Adrenal gland (tissue), 12 donors: Measurements from ENCODE around the gene OLIG1. TPM values are rescaled to one million over a fixed set of nuclear protein-coding genes. Genes with fewer than 3 reads are reported as not detected.

Experiments used
- DNase-seq, 7 donors: peaks; one replicate each; pipeline ENCODE4 v3.0.0-alpha.2; 2019 to 2020
- H3K27ac ChIP-seq, 5 donors: fragments of 200-600 bp; sonication (generic) in 4 of 5; 1 replicate in 3 of 5; 2 replicates in 2 of 5; pipeline versions ENCODE4 v1.5.1 to v1.8.0; 2016 to 2020; ENCODE audit warnings: mild to moderate bottlenecking in 1 of 5
- H3K27me3 ChIP-seq: fragments of 200-600 bp; 2 replicates; pipeline ENCODE4 v1.8.0; 2021
- H3K36me3 ChIP-seq, 2 donors: fragments of 200-600 bp; replicated peaks in 1 of 2; 1 replicate in 1 of 2; 2 replicates in 1 of 2; pipeline versions ENCODE4 v1.5.1 to v1.8.0; 2018 to 2022
- H3K4me1 ChIP-seq, 2 donors: fragments of 200-600 bp; replicated peaks in 1 of 2; 1 replicate in 1 of 2; 2 replicates in 1 of 2; pipeline versions ENCODE4 v1.5.1 to v1.8.0; 2018 to 2021
- H3K4me3 ChIP-seq, 4 donors: fragments of 200-600 bp; sonication (generic) in 3 of 4; one replicate each; pipeline ENCODE4 v1.5.1; 2016 to 2018
- H3K9me3 ChIP-seq, 3 donors: fragments of 200-600 bp; sonication (generic) in 1 of 3; replicated peaks in 1 of 3; 1 replicate in 2 of 3; 2 replicates in 1 of 3; pipeline versions ENCODE4 v1.5.1 to v1.8.0; 2016 to 2021
- CTCF ChIP-seq, 6 experiments: fragments of 450-650 bp in 4 of 6; fragments of 200-600 bp in 2 of 6; sonication (generic) in 1 of 6; IDR thresholded peaks; 1 replicate in 5 of 6; 2 replicates in 1 of 6; pipeline versions ENCODE4 v1.5.1 to v1.8.0; 2016 to 2021; ENCODE audit warnings: antibody characterized with exemption in 6 of 6, mild to moderate bottlenecking in 2 of 6, moderate library complexity in 1 of 6
- POLR2A ChIP-seq, 2 donors: fragments of 450-650 bp; IDR thresholded peaks; one replicate each; pipeline ENCODE4 v1.6.1; 2017; ENCODE audit warnings: antibody characterized with exemption in 2 of 2, mild to moderate bottlenecking in 2 of 2, moderate library complexity in 1 of 2
- WGBS, 4 donors: extraction: QIAGEN DNeasy Blood & Tissue Kit in 2 of 4; methylation state at CpG; one replicate each; pipeline versions ENCODE4 v1.1.5 to v1.1.7; 2013 to 2017; 5-methylcytosine and 5-hydroxymethylcytosine counted together
- intact Hi-C, 2 donors: fragments of 100-400 bp; cut with DNase I; formaldehyde crosslinking; loops; one replicate each; pipeline versions ENCODE4 v1.14.1 to v1.15.0; 2022 to 2023
- polyA plus RNA-seq, 3 donors: library from polyadenylated mRNA; stranded (reverse); fragments of 200-250 nt in 2 of 3; fragments of 350-450 nt in 1 of 3; fragmentation: Illumina TruSeq in 1 of 3; extraction: RNeasy Lipid Tissue Mini Kit (QIAGEN cat#74804) in 1 of 3; gene quantifications; one replicate each; pipeline ENCODE4 v1.2.3, GENCODE V29; 2013 to 2014
- total RNA-seq, 9 donors: library from RNA; depleted of rRNA in 4 of 9; stranded (reverse); fragments of >200 nt in 4 of 9; fragments of 120-200 nt in 1 of 9; fragmentation: NEBNext Ultra II Directional in 1 of 9; extraction: Animal tissue kit (Norgen Biotek cat#: 25700) in 1 of 9; gene quantifications; one replicate each; pipeline versions ENCODE4 v1.1.0 to v1.2.4, GENCODE V29; 2013 to 2023
- donor health status: healthy with polysubstance abuse.
- donor health status: Bipolar disorder and iron deficiency.
- donor health status: DM: yes; HTN: yes; CAD: no.
- donor health status: DM: no; HTN: no; CAD: no.
- donor health status: DM: no; HTN: no; CAD: no.
- donor health status: DM: yes; HTN: yes; CAD: no.

Gene OLIG1
- total and polyA plus RNA-seq, 12 donors: 0.11 to 1.8 (median 0.50) TPM; not detected in 9

GRCh38 chr21:33058957-33059356, 11.0 kb upstream of the OLIG1 start:
- Histone ChIP-seq H3K4me3 (no peak overlapping the region), H3K9me3 (no peaks in the 10 kb centered on the region), H3K27me3 (peaks cover 17% of the 10 kb centered on the region), H3K36me3 (no peaks in the 10 kb centered on the region), H3K27ac (no peak overlapping the region), H3K4me1 (peaks cover 0 to 7% of the 10 kb centered on the region in 2 donors)
- no peak for TF ChIP-seq CTCF (IDR thresholded peaks at IDR 0.05)
- no peak for TF ChIP-seq POLR2A (IDR thresholded peaks at IDR 0.05)
- no peak for DNase-seq
- 40 to 48% (median 47%) methylated on average over 6 of the region's 6 CpGs for WGBS, 4 donors
- intact Hi-C loops: no loop called here

- Histone ChIP-seq H3K9me3 (no peaks in the 10 kb centered on the region), H3K36me3 (no peaks in the 10 kb centered on the region), H3K4me3 (no peak overlapping the region), H3K27ac (no peak overlapping the region), H3K27me3 (peaks cover 22% of the 10 kb centered on the region), H3K4me1 (peaks cover 0 to 7% of the 10 kb centered on the region in 2 donors)
- DNase-seq: no peak
- intact Hi-C loops: no loop called here
- WGBS, 4 donors: 34 to 52% (median 40%) methylated on average over 2 of the region's 2 CpGs
- no peak for TF ChIP-seq POLR2A (IDR thresholded peaks at IDR 0.05)
- TF ChIP-seq CTCF (IDR thresholded peaks at IDR 0.05): no peak
Observed at GRCh38 chr21:33059380-33059841, 10.5 kb upstream of the OLIG1 start.

- no peak for TF ChIP-seq CTCF (IDR thresholded peaks at IDR 0.05)
- TF ChIP-seq POLR2A (IDR thresholded peaks at IDR 0.05): no peak
- H3K4me1 ChIP-seq: peaks cover 0 to 7% of the 10 kb centered on the region in 2 donors
- intact Hi-C loops: no loop called here
- H3K36me3 ChIP-seq: no peaks in the 10 kb centered on the region
- H3K27ac ChIP-seq: no peak overlapping the region
- 92 to 96% (median 94%) methylated on average over 4 of the region's 4 CpGs for WGBS, 4 donors
- peaks cover 26% of the 10 kb centered on the region for H3K27me3 ChIP-seq
- no peak for DNase-seq
- no peaks in the 10 kb centered on the region for H3K9me3 ChIP-seq
- H3K4me3 ChIP-seq: no peak overlapping the region
Observed at GRCh38 chr21:33061233-33061632, 8.7 kb upstream of the OLIG1 start.

GRCh38 chr21:33063375-33063883, 6.5 kb upstream of the OLIG1 start:
- H3K4me1 ChIP-seq: peaks cover 0 to 6% of the 10 kb centered on the region in 2 donors
- no peak overlapping the region for H3K4me3 ChIP-seq
- intact Hi-C loops: no loop called here
- TF ChIP-seq POLR2A (IDR thresholded peaks at IDR 0.05) (no peak), CTCF (IDR thresholded peaks at IDR 0.05) (no peak)
- H3K36me3 ChIP-seq: no peaks in the 10 kb centered on the region
- WGBS, 4 donors: 77 to 89% (median 82%) methylated on average over 5 of the region's 5 CpGs
- peaks cover 44% of the 10 kb centered on the region for H3K27me3 ChIP-seq
- DNase-seq: no peak
- no peaks in the 10 kb centered on the region for H3K9me3 ChIP-seq
- H3K27ac ChIP-seq: no peak overlapping the region
